HG02970 (cell line): ENCODE results near the gene TBX6.

Experiments used
- ATAC-seq: cut with Tn5 transposase; IDR thresholded peaks from one replicate; pipeline ENCODE4 v1.9.1; 2021; ENCODE audit warnings: mild to moderate bottlenecking, moderate library complexity, moderate number of reproducible peaks; ENCODE audit not compliant: unreplicated experiment, low FRiP score

TBX6 gene

DNA sequence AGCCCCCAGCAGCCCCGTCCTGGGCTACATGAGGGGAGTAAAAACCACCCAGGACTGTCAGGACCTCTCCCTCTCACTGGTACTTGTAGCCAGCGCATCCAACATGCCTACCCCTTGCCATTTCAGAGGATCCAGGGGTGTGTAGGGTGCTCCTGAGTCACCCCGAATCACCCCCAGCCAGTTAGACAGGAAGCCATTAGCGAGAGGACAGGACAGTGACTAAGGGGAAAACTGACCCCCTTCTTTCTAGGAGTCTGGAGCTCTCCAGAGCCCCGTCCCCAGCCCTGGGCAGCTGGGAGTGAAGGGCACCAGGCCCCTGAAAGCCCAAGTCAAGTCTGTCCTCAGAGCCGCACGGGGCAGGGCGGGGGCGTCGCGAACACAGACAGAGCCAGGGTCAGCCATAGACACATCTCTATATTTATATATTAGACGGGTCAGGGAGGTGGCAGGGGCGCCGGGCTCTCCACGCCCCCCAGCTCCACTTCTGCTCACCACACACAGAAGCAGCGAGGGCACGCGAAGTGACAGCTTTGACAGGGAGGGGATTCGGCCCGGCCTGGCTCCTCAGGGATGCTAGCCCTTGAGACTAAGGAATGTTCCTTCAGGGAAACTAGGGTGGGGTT is 22.1 kb upstream of the TBX6 start:
- no peak for ATAC-seq

DNA sequence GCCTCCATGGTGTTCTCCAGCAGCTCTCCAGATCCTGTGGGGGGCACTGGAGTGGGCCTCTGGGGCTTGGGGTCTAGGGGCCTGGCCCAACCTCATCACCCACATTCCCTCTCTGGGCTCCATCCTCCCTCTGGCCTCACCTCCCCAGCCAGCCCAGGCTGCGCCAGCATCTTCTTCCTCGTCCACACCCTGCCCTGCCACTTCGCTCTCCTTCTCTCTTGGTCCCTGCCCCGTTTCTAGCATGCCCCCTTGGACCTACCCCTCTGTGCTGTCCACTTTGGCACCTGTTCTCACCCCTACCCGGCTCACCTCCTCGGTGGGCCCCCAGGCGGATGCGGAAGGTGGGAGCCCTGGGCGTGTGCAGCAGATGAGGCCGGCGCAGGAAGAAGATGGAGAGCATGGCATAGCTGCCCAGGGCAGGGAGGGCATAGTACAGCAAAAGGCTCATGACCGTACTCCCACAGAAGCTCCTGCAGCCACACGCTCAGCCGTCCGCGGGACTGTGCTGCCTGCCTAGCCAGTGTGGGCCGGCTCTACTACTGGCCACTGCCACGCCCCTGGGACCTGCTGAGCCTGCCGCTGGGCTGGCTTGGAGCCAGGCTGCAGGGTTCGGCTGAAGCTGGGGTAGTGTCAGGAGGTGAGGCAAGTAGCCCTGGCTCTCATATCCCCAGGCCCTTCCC is 21.4 kb upstream of the TBX6 start, which contains the start of gene GDPD3:
Gene GDPD3 (minus strand): TSS at position 507 of the 680 bp plus-strand sequence. CDS start 59 bp downstream, at position 448.
- ATAC-seq = no peak

DNA sequence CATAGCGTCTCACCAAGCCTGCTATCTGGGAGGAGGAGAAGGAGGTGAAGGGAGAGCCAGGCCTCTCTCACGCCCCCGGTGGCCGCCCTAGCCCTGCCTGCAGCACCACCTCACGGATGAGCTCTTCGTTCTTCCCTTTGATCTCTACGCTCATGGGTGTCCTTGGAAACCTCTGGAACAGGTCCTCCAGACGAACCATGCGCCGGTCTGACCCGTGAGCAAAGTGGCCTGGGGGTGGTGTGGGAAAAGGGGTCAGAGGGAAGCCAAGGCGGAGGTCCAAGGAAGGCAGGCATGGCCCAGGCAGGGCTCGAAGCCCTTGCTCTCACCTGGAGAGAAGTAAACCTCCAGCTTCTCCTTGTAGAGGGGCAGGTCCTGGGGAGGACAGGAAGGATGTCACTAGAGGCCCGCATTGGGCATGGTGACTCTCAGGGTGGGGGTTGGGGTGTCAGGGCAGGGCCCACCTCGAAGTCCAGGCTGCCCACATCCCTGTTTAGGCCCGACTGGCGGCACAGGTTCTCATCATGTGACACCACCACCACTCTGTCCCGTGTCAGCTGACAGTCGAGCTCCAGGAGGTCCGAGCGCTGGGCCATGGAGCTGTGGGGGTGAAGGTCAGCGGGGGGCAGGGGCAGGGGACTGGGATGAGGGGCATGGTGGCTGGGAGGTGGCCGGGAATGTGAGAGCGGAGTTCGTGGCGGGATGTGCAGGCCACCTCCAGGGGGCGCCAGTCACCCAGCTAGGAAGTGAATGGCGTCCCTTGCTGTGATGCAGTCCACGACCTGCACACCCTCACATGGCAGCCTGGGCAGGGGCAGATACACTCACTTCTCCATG is 20.7 kb upstream of the TBX6 start:
- ATAC-seq = no peak

DNA sequence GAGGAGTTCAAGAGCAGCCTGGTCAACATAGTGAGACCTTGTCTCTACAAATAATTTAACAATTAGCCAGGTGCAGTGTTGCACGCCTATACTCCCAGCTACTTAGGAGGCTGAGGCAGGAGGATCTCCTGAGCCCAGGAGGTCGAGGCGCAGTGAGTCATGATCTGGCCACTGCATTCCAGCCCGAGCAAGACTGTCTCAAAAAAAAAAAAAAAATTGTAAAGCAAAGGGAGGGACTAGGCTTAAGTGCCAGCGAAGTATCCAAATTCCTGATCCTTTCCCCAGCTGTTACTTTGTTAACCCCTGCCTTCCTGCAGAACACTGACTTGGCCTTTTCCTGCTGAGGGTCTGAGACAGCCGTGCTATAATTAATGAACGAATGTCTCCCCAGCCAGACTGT is 18.9 kb upstream of the TBX6 start:
- no peak for ATAC-seq

DNA sequence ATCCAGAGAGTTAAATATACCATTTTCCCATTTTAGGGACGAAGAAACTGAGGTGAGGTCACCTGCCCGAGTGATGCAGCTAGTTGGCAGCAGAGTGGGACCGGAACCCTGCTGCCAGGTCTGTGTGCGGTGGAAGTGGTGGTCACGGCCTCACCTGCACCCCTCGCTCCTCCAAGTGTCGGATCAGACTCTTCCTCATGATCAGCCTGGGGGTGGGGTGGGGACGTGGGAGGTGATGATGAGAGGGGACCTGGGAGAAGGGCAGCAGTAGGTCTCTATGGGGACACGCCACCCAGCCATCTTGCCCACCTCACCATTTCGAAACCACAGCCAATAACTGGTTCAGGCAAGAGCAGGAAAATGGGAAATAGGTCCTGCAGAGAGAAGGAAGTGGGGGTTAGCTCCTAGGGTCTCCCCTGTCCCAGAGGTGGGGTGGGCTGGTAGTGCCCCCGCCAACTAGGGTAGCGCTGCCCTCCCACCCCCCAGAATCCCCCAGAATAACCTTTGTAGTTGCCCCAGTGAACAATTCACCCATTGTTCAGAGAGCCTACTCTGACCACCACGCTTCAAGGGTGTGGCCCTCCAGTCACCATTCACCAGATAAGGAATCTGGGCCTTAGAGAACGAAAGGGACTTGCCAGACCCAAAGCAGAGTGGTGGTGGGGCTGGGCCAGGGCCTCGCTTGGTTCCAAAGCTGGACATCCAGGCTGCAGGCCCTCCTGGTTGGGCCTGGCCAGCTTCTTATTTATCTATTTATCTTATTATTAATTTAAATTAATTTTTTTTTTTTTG is 16.5 kb upstream of the TBX6 start:
- ATAC-seq = no peak

DNA sequence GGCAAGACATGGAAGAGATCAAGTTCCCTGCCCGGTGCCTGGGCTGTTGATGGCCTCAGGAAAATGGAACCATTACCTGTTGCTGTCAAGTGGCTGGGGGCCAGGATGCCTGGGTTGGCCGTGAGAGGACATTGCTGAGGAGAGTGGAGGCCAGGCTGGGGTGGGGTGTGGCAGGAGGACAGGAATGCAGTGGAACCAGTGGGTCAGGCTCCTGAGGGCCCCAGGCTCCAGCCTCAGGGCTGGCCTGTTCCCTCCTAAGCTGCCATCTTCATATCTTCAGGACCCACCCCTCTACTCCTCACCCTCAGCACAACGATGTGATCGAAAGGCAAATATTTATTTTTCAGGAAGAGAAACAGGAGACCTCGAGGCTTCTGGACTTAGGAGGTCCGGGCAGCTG is 12.8 kb upstream of the TBX6 start:
- no peak for ATAC-seq

DNA sequence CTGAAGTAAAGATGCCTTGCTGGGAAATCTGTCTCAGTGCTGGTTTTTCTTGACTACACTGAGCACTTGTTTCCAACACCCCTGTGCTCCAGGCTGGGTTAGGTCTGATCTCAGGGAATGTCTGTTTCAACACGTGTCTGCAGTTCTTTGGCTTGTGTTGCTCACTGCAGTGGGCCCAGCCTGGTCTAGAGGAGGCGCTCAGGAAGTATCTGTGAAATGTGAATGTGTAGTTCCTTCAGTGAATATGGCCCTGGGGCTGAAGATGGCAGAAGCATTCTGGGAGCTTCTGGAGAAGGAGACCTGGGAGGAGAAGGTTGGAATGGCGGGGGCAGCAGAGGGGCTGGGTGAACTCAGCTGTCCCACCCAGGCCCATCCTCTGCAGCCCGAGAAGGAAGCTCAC is 12.4 kb upstream of the TBX6 start:
- ATAC-seq = no peak

DNA sequence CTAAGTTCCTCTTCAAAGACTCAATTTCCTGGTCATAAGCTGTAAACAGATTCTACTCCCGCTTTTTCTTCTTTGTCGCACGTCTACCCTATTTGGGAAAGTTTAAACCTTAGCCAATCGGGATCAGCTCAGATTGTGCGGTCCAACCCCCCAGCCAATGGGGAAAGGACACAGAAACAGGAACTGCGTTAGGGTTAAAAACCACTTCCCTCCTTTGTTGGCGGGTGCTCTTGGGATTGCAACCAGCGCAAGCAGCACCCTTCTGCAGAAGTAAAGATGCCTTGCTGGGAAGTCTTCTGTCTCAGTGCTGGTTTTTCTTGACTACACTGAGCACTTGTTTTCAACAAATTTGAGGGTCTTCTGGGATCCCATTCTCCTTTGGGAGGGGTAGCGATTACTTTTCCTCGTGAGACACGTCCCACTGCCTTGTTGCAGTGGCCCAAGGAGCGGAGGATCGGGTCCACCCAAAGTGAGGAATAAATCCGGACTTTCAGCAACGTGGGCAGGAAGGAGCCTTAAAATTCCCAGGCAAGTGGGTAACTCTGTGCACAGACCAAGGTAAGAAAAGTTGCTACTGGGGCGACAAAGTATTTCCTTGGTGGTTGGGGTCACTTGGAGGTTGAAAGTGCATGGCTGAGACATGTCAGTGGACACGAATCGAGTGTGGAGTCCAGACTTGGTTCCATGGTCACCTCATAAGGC is 5.3 kb upstream of the TBX6 start:
- no peak for ATAC-seq

DNA sequence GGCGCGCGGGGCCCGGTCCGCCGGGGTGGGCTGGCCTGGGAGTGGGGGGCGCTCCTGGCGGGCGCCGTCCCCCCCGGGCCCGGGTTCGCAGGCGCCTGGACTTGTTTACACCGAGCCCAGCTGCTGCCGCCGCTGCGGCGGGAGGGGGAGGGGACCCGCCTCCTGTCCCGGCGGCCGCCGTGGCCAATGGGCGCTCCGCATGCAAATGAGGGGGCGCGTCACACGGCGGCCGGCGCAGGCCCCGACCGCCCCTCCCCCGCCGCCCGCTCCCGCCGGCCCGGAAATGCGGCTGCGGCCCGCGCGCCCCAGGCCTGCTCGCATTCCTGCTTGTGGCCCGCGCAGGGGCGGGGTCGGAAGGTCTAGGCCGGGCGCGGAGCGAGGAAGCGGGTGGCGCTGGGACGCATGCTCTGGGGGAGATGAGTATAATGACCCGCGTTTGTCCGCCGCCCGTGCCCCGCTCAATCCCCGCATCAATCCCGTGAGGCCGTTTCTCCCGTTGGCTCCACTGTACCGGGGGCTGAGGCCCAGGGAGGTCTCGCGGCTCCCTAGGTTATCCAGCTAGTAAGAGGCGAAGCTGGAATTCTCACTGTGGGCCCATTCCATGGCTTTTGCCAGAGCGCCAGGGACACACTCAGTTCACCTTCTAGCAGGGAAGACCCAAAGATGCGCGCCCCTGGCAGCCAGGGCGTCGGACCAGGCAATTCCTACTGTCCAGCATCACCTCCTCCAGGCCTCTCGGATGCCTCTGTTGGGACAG is 4.6 kb upstream of the TBX6 start, which contains the start of gene YPEL3:
Gene YPEL3 (minus strand): TSS at position 109 of the 757 bp plus-strand sequence. CDS start 731 bp downstream, outside the sequence.
- ATAC-seq = peak; percentile 42

DNA sequence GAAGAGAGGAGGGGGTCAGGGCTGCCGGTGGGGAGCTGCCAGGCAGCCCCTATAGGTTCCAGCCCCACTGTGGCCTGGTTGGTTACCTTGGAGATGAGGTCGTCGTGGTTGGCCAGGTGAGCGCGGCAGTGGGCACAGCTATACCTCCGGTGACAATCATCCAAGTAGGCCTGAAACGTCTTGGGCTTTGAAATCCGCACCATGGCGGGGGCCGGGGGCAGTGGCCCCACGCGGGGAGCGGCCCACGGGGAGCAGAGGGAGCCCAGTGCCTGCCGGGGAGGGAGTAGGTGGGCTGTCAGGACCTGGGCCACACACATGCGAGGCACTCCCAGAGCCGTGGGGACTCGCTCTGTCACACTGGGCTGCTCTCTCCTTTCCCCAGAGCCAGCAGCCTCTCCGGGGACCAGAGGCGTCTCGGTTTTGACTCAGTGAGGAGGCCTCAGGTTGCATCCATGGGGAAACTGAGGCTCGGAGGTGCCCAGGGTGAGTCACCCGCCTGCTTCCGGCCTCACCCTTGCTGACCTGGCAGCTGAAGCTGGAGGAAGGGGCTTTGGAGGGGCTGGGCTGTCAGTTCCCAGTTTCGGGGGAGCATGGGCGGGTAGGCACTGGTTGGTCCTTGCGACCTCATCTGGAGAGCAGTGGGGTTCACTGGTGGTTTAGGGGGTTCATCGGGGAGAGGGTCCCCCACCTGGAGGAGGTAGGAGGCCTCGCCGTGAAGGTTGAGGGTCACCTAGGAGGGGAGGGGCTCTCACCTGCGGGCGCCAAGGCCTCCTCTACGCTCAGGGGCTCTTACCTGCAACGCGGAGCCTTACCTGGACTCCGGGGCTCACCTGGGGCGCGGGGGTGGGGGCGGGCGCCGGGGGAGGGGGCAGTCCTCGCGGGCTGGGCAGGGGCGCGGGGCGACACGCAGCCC is 3.7 kb upstream of the TBX6 start:
- no peak for ATAC-seq

DNA sequence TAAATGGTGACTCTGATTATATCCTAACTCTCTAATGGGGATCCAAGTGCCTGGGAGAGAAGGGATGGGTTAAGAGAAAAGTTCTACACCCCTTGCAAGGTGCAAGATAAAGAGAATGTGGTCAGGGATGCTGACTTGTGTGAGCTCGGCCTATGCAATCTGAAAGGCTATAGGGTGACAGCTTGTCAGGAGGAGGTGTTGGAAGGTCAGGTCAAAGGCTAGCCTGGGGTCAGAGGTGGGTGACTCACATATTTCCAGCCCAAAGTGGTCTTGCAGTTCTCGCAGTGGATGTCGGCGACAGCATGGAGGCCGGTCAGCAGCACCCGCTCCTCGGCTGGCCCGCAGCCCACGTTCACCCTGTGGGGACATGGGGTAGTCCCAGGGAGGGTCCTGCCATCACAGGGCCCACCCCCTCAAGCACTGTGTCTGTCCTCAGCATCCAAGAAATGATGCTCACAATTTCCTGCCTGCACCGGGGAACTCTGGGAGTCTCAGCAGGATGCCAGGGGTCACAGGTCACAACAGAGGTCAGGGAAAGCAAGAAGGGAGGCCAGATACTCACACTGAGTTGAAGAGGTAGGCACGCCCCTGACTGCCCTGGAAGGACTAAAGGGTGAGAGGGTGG is 2.9 kb upstream of the TBX6 start:
- ATAC-seq = no peak

DNA sequence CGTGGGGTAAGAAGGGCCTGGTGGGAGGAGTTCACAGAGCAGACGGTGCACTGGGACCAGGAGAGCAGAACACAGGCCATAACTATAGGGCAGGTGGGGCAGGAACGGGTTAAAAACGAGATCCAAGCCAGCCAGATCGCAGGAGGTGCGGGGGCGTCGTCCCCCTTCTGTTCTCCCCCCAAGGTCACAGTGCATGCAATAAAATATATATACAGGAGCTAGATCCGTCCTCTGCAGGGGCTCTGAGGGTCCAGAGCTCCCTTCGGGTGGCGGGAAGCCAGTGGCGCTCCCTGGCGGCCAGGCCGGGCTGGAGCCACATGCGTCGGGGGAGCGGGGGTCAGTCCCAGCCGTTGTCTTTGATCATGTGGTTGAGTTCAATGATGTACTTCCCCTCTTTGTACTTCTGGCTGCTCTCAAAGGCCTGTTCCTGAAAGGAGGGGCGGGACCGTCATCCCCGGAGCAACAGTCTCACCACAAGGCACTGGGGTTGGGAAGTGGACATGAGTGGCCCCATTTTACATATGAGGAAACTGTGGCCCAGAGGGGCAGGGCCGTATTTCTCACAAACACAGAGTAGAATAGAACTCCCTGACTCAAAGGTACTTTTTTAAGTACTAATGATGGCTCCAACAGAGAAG is 768 bp upstream of the TBX6 start:
- ATAC-seq = peak; percentile 33

DNA sequence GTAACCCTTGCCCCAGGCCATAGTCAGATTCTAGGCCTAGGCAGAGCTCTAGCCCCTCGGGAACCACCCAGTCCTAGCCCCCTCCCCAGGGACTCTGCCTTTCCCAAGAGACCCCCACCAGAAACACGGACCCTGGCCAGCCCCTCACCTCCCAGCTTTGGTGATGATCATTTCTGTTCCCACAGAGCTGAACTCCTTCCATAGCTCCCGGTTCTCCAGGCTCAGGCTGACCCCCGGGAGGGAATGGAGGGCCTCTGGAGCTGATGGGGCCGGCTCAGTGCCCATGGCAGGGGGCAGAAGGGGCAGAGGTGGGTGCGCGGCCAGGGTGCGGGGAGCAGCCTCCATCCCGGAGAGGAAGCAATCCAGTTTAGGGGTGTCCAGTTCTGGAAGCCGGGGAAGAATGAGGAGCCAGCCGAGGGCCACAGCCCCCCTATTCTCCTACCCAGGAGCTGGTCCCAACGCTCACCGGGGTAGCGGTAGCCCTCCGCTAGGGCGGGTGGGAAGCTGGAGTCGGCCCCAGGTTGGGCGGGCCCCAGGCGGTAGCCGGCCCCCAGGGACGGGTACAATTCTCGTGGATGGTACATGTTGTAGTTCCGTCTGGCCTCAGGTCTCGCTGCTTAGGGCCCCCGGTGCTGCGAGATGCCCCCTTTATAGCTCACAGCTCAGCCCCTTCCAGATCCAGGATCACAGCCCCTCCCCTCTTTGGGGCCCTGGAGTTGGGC is 953 bp downstream of the TBX6 start:
- no peak for ATAC-seq

DNA sequence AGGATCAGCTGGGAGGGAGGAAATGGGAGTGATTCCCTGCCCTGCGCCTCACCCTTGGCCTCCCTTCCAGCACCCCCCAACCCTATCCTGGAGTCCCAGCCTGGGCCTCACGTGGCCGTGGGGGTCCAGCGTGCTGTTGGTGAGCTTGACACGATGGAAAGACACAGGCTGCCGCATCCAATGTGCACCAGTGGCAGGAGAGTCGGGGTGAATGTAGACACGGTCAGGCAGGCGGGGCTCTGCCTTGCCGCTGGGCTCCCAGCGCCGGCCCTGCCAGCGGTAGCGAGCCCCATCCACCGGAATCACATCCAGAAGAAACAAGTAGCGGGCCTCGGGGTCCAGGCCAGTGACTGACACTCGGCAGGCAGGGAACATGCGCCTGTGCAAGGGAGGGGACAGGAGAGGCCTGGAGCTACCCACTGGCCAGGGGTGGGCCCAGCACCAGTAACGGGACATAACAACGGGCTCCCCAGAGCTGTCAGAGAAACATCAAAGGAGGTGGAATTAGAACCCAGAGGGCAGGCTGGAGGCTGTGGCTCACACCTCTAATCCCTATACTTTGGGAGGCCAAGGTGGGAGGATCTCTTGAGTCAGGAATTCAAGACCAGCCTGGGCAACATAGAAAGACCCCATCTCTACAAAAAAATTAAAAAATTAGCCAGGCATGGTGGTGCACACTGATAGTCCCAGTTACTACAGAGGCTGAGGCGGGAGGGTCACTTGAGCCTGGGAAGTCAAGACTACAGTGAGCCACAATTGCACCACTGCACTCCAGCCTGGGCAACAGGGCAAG is 2.7 kb downstream of the TBX6 start:
- ATAC-seq = no peak

DNA sequence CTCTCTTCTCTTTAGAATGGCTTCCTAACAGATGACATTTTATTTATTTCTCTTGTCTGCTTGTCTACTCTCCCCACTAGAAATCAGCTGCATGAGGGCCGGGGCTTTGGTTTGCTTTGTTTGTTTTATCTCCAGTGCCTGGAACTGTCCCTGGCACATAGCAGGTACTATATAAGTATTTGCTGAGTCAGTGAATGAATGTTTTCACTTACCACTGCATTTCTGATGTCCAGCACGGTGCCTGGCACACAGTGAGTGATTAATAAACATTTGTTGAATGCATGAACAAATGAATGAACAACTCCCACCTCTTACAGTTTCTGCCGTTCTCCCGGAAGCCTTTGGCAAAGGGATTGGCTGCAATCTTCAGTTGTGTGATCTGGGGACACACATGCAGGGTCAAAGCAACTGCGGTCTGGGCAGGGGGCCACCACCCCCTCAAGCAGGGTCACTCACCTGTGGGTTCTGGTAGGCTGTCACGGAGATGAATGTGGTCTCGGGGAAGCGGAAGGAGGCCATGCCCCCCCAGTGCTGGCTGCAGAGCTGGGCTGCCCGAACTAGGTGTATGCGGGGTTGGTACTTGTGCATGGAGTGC is 3.4 kb downstream of the TBX6 start:
- no peak for ATAC-seq
